CD4-positive, alpha-beta memory T cell (primary cell): ENCODE results near the gene OR4Q2. TPM values are rescaled to one million over a fixed set of nuclear protein-coding genes. Genes with fewer than 3 reads are reported as not detected.

Experiments used
- CTCF ChIA-PET: fragments of 350-600 bp; sonication (Branson Sonifier 250); formaldehyde crosslinking; loops from one replicate; lab custom pipeline; 2021; ENCODE audit warnings: inconsistent platforms; ENCODE audit not compliant: partially characterized antibody; lab: Charles Lee
- POLR2A ChIA-PET: fragments of 350-600 bp; sonication (Branson Sonifier 250); formaldehyde crosslinking; loops from one replicate; lab custom pipeline; 2021; ENCODE audit not compliant: partially characterized antibody; lab: Charles Lee
- DNase-seq, 5 donors: peaks; one replicate each; pipeline versions ENCODE4 v3.0.0 to v3.0.0-alpha.2; 2020 to 2022; ENCODE audit warnings: mixed read lengths in 1 of 5
- H3K27ac ChIP-seq: one replicate; pipeline ENCODE4 v1.7.0; 2013; ENCODE audit warnings: low read depth, low read length
- H3K27me3 ChIP-seq: 2 replicates; pipeline ENCODE4 v1.7.0; 2013; ENCODE audit warnings: mild to moderate bottlenecking, low read length, moderate library complexity; ENCODE audit not compliant: insufficient read depth
- H3K36me3 ChIP-seq: 2 replicates; pipeline ENCODE4 v1.7.0; 2013; ENCODE audit warnings: mild to moderate bottlenecking, low read length, moderate library complexity; ENCODE audit not compliant: insufficient read depth
- H3K4me1 ChIP-seq: 2 replicates; pipeline ENCODE4 v1.7.0; 2013; ENCODE audit warnings: mild to moderate bottlenecking, low read length, moderate library complexity; ENCODE audit not compliant: insufficient read depth
- H3K4me3 ChIP-seq, 2 donors: one replicate each; pipeline ENCODE4 v1.7.0; 2013; ENCODE audit warnings: low read length in 2 of 2, mild to moderate bottlenecking in 1 of 2
- H3K9me3 ChIP-seq, 2 donors: one replicate each; pipeline ENCODE4 v1.7.0; 2013; ENCODE audit warnings: low read length in 2 of 2, control low read depth in 1 of 2; ENCODE audit not compliant: control insufficient read depth in 1 of 2
- H3K27ac Mint-ChIP-seq, 7 donors: one replicate each; pipeline ENCODE4 v1.8.0; 2020 to 2021; ENCODE audit warnings: mixed read lengths in 7 of 7, mild to moderate bottlenecking in 6 of 7, inconsistent platforms in 3 of 7, moderate library complexity in 3 of 7
- H3K27me3 Mint-ChIP-seq, 2 donors: one replicate each; pipeline ENCODE4 v1.8.0; 2020 to 2021; ENCODE audit warnings: mixed read lengths in 2 of 2
- H3K36me3 Mint-ChIP-seq, 2 donors: one replicate each; pipeline ENCODE4 v1.8.0; 2020 to 2021; ENCODE audit warnings: mixed read lengths in 2 of 2, inconsistent platforms in 1 of 2, mild to moderate bottlenecking in 1 of 2
- H3K4me1 Mint-ChIP-seq, 4 donors: one replicate each; pipeline ENCODE4 v1.8.0; 2020 to 2021; ENCODE audit warnings: mixed read lengths in 4 of 4, mild to moderate bottlenecking in 1 of 4
- H3K4me3 Mint-ChIP-seq, 8 donors: one replicate each; pipeline ENCODE4 v1.8.0; 2020 to 2021; ENCODE audit warnings: mixed read lengths in 8 of 8, mild to moderate bottlenecking in 7 of 8, moderate library complexity in 6 of 8, inconsistent platforms in 3 of 8
- H3K9me3 Mint-ChIP-seq, 8 donors: one replicate each; pipeline ENCODE4 v1.8.0; 2020 to 2021; ENCODE audit warnings: mixed read lengths in 8 of 8, mild to moderate bottlenecking in 5 of 8, inconsistent platforms in 3 of 8, moderate library complexity in 1 of 8
- intact Hi-C: fragments of 100-400 bp; cut with micrococcal nuclease; formaldehyde crosslinking; loops from one replicate; pipeline ENCODE4 v1.15.1; 2023
- polyA plus RNA-seq, 2 donors: library from polyadenylated mRNA; unstranded; fragments of 300-500 nt; fragmentation: Illumina TruSeq; gene quantifications; one replicate each; pipeline ENCODE4 v1.2.3, GENCODE V29; 2021
- total RNA-seq, 2 experiments: library from RNA; stranded (reverse); gene quantifications; one replicate each; pipeline ENCODE4 v1.2.3, GENCODE V29; 2021

The OR4Q2 gene
- total and polyA plus RNA-seq, 4 experiments from 2014 or later: not detected

- CTCF ChIA-PET: no interaction called here
- Histone ChIP-seq H3K4me1 (no peaks in the 10 kb centered on the region), H3K9me3 (no peaks in the 10 kb centered on the region), H3K27me3 (no peaks in the 10 kb centered on the region), H3K27ac (no peak within 1 kb of the TSS), H3K36me3 (no peaks in the 10 kb centered on the region), H3K4me3 (no peak within 1 kb of the TSS)
- POLR2A ChIA-PET: no interaction called here
- Mint-ChIP-seq H3K36me3 (no peaks in the 10 kb centered on the region), H3K27ac (no peak within 1 kb of the TSS), H3K9me3 (peaks cover 0 to 5% (median under 1%) of the 10 kb centered on the region in 8 donors), H3K4me1 (no peaks in the 10 kb centered on the region), H3K4me3 (no peak within 1 kb of the TSS), H3K27me3 (no peaks in the 10 kb centered on the region)
- DNase-seq: no peak
- intact Hi-C loops: no loop called here
These were observed 17.4 kb downstream of the OR4Q2 start, which contains the start of gene OR4K14 for GRCh38 chr14:20019257-20019865. Gene OR4K14, minus strand, starts transcription at chr14:20019307. Its CDS starts 4,114 bp downstream, at chr14:20015193.

DNA sequence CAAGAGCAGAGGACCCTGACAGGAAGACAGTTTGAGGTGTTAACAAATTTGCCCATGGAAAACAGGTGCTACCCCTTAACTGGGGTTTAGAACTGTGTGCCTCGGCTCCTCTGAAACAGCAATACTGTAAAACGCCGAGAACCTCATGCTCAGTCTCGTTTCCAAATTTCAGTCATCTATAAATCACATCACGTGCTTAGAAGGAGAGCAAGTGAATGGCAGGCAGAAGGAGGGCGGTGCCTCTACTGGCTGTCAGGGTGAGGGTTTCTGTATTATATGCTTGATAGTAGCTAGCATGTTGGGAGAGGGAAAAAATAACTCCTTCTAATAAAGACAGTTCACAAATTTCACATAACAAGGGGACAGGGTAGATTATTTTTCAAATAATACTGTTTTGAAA is 29.1 kb downstream of the OR4Q2 start:
- no peaks in the 10 kb centered on the region for H3K27me3 ChIP-seq
- no peak for DNase-seq
- H3K27ac ChIP-seq: no peak overlapping the region
- H3K4me3 ChIP-seq: no peak overlapping the region
- Mint-ChIP-seq H3K27me3 (peaks cover 0 to 5% of the 10 kb centered on the region in 2 donors), H3K36me3 (no peaks in the 10 kb centered on the region), H3K4me1 (no peaks in the 10 kb centered on the region), H3K9me3 (peaks cover 0 to 5% (median under 1%) of the 10 kb centered on the region in 8 donors), H3K27ac (no peak overlapping the region), H3K4me3 (no peak overlapping the region)
- no peaks in the 10 kb centered on the region for H3K9me3 ChIP-seq
- POLR2A ChIA-PET: no interaction called here
- no peaks in the 10 kb centered on the region for H3K36me3 ChIP-seq
- CTCF ChIA-PET: no interaction called here
- H3K4me1 ChIP-seq: no peaks in the 10 kb centered on the region
- intact Hi-C loops: no loop called here

DNA sequence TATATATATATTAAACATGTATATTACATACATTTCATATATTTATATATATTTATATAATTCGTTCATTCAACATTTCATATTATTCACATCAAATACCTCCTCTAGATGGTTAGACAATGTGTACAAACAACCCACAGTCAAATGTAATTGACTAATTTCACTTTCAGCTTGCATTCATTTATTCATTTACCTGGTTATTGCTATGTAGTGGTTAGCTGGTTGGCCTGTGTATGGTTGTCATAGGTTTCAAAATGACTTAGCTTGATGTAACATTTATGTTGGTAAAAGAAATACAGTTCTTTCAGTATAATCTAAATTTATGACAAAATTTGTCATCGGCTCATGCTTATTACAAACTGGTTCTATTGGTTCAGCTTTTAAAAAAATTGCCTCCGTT is 33.5 kb downstream of the OR4Q2 start:
- no peaks in the 10 kb centered on the region for H3K4me1 Mint-ChIP-seq
- no peak for DNase-seq
- peaks cover 0 to 5% of the 10 kb centered on the region in 2 donors for H3K27me3 Mint-ChIP-seq
- intact Hi-C loops: no loop called here
- no peak overlapping the region for H3K27ac Mint-ChIP-seq
- no peak overlapping the region for H3K4me3 Mint-ChIP-seq
- H3K4me1 ChIP-seq: no peaks in the 10 kb centered on the region
- POLR2A ChIA-PET: no interaction called here
- H3K36me3 Mint-ChIP-seq: no peaks in the 10 kb centered on the region
- peaks cover 0 to 8% (median 3%) of the 10 kb centered on the region in 8 donors for H3K9me3 Mint-ChIP-seq
- no peaks in the 10 kb centered on the region for H3K9me3 ChIP-seq
- H3K36me3 ChIP-seq: no peaks in the 10 kb centered on the region
- no peak overlapping the region for H3K27ac ChIP-seq
- H3K27me3 ChIP-seq: no peaks in the 10 kb centered on the region
- CTCF ChIA-PET: interaction anchor here (1.1 to 1.6 kb wide), 2 partner anchors 9 to 11 kb away, joined by 3 read pairs; no protein-coding TSS in a partner anchor
- H3K4me3 ChIP-seq: no peak overlapping the region

- H3K36me3 ChIP-seq: no peaks in the 10 kb centered on the region
- CTCF ChIA-PET: interaction anchor here (1.1 to 1.6 kb wide), 2 partner anchors 10 to 11 kb away, joined by 3 read pairs; no protein-coding TSS in a partner anchor
- peaks cover 0 to 8% (median 3%) of the 10 kb centered on the region in 8 donors for H3K9me3 Mint-ChIP-seq
- no peak within 1 kb of the TSS for H3K27ac Mint-ChIP-seq
- H3K4me1 Mint-ChIP-seq: no peaks in the 10 kb centered on the region
- H3K36me3 Mint-ChIP-seq: no peaks in the 10 kb centered on the region
- intact Hi-C loops: no loop called here
- H3K27ac ChIP-seq: no peak within 1 kb of the TSS
- H3K27me3 ChIP-seq: no peaks in the 10 kb centered on the region
- no peaks in the 10 kb centered on the region for H3K4me1 ChIP-seq
- peaks cover 0 to 5% of the 10 kb centered on the region in 2 donors for H3K27me3 Mint-ChIP-seq
- no peaks in the 10 kb centered on the region for H3K9me3 ChIP-seq
- no peak for DNase-seq
- no peak within 1 kb of the TSS for H3K4me3 Mint-ChIP-seq
- POLR2A ChIA-PET: no interaction called here
- H3K4me3 ChIP-seq: no peak within 1 kb of the TSS
These were observed 34.0 kb downstream of the OR4Q2 start, which contains the start of gene OR4K13 for GRCh38 chr14:20035938-20036337. Gene OR4K13, minus strand, starts transcription at chr14:20036038. Its CDS starts 1,280 bp downstream, at chr14:20034758.

DNA sequence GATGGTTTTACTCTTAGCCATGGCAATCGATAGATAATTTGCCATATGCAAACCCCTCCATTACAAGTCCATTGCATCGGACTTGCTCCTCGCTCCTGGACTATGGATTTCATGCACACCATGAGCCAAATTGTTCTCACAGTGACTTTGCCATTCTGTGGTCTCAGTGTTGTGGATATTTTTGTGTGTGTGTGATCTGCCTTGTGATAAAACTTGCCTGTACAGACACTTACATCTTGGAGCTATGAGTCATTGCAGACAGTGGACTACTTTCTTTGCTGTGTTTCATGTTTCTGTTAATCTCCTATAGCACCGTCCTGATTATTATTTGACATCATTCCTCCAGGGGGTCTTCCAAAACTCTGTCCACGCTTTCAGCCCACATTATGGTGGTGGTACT is 42.3 kb downstream of the OR4Q2 start:
- peaks cover 4 to 12% of the 10 kb centered on the region in 2 donors for H3K27me3 Mint-ChIP-seq
- H3K36me3 ChIP-seq: no peaks in the 10 kb centered on the region
- ChIA-PET POLR2A (no interaction called here), CTCF (no interaction called here)
- no peak for DNase-seq
- no peak overlapping the region for H3K27ac ChIP-seq
- no peaks in the 10 kb centered on the region for H3K4me1 ChIP-seq
- no peaks in the 10 kb centered on the region for H3K27me3 ChIP-seq
- no peaks in the 10 kb centered on the region for H3K4me1 Mint-ChIP-seq
- H3K4me3 ChIP-seq: no peak overlapping the region
- no peak overlapping the region for H3K27ac Mint-ChIP-seq
- H3K9me3 Mint-ChIP-seq: peaks cover 0 to 8% (median 4%) of the 10 kb centered on the region in 8 donors
- H3K9me3 ChIP-seq: no peaks in the 10 kb centered on the region
- intact Hi-C loops: no loop called here
- H3K4me3 Mint-ChIP-seq: no peak overlapping the region
- no peaks in the 10 kb centered on the region for H3K36me3 Mint-ChIP-seq

DNA sequence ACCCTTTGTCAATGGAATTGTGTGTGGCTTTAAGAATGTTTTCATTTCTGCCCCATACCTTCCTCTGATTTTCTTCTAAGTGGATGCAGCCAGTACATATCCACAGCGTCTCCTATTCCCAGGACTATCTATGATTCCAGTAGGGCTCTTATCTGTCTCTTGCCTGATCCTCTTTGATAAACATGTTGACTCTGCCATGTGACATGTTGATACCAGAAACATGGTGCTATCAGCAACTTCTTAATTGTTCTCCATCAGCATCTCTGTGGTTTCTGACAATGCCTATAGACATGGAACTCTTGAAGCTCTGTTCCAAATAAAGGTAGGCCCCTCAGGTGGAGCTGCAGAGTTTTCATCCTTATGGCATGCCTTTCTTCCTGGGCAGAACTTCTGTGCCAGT is 46.2 kb downstream of the OR4Q2 start:
- Histone ChIP-seq H3K27me3 (no peaks in the 10 kb centered on the region), H3K4me1 (no peaks in the 10 kb centered on the region), H3K36me3 (no peaks in the 10 kb centered on the region), H3K4me3 (no peak overlapping the region), H3K9me3 (no peaks in the 10 kb centered on the region), H3K27ac (no peak overlapping the region)
- no peaks in the 10 kb centered on the region for H3K36me3 Mint-ChIP-seq
- H3K27me3 Mint-ChIP-seq: peaks cover 7 to 15% of the 10 kb centered on the region in 2 donors
- intact Hi-C loops: no loop called here
- H3K27ac Mint-ChIP-seq: no peak overlapping the region
- H3K4me1 Mint-ChIP-seq: no peaks in the 10 kb centered on the region
- peaks cover 0 to 4% (median 0%) of the 10 kb centered on the region in 8 donors for H3K9me3 Mint-ChIP-seq
- ChIA-PET CTCF (no interaction called here), POLR2A (no interaction called here)
- DNase-seq: no peak
- no peak overlapping the region for H3K4me3 Mint-ChIP-seq
